HL-60/S4 treated with phorbol 12-myristate 13-acetate at 8.2 ng/mL for 4 days and 3 days (cell line): ENCODE results near the gene OR5B12.
"Not testable (repeated sequence)": the region's sequence is repeated elsewhere in the genome, so short reads cannot be mapped to it uniquely, and the experiment has no call there.

ENCODE experiments used
- in situ Hi-C: fragments of 300-500 bp; cut with MboI; formaldehyde crosslinking; loops from 2 replicates; pipeline ENCODE4 v1.15.0; 2022; ENCODE audit warnings: low sequenced_read_pairs

The OR5B12 gene

DNA sequence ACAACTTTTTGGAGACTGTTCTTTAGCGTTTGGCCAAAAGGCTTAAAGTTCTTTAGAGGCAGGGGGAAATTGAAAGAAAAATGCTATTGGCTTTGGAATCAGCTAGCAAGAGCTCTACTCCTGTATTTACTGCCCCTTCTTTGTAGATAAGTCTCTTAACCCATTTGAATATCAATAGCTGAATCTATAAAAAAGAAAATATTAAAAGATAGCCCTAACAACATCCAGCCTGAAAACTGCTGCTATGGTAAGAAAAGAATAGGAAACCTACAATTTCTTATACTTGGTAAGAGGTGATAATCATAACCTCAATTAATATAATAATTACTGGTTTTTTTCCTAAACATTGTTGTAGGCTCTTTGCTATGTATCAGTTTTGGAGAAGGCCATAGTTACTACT lies at the start of gene OR5B12:
OR5B12 (minus strand) TSS at position 101 of the 400 bp plus-strand sequence. CDS start 2,085 bp downstream, outside the sequence.
- in situ Hi-C loops = no loop called here

DNA sequence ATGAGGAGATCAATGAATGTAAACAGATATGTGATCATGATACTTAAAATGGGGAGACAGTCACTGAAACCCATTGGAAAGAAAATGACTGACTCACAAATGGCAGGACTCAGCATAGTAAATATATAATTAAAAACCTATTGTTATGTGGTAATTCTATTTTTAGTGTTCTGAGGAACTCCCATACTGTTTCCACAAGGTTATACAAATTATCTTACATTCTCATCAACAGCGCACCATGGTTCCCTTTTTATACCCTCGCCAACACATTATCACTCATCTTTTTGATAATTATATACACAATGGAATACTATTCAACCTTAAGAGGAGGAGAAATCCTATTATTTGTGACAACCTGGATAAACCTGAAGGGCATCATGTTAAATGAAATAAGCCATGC lies 48.8 kb upstream of the OR5B12 start:
- in situ Hi-C loops = no loop called here

DNA sequence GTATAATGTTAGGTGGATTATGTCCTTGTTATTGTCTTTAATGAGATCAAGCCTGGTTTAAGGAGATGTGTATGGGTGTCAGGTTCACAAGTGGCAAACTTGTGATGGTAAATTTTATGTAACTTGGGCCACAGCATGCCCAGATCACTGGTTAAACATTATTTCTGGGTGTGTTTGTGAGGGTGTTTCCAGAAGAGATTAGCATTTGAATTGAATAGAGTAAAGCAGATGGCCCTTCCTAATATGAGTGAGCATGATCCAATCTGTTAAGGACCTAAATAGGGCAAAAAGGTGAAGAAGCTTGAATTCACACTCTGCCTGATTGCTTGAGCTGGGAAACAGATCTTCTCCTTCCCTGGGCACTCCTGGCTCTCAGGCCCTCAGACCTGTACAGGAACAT lies 45.1 kb upstream of the OR5B12 start:
- in situ Hi-C loops = no loop called here

DNA sequence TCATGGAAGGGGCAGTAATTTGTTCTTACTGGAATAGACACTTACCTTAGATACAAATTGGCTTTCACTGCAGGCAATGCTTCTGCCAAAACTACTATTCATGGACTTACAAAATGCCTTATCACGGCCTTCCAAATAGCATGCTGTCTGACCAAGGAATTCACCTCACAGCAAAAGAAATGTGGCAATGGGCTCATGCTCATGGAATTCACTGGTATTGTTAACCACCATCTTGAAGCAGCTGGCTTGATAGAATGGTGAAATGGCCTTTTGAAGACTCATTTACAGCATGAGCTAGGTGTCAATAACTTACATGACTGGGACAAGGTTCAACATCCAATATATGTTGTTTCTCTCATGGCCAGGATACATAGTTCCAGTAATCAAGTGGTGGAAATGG lies 43.9 kb upstream of the OR5B12 start:
- in situ Hi-C loops = no loop called here

DNA sequence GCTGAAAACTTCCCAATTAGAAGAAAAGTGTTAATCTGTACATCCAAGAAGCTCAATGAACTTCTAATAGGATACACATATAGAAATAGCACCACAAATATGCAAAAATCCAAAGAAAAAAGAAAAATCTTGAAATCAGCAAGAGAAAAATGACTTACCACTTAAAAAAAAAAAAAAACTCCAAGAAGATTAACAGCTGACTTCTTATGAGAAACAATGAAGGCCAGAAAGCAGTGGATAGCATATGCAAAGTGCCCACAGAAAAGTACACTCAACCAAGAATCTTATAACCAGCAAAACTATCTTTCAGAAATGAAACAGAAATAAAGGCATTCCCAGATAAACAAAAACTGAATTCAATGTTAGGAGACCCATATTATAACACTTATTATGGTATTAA lies 29.9 kb upstream of the OR5B12 start:
- in situ Hi-C loops = no loop called here

DNA sequence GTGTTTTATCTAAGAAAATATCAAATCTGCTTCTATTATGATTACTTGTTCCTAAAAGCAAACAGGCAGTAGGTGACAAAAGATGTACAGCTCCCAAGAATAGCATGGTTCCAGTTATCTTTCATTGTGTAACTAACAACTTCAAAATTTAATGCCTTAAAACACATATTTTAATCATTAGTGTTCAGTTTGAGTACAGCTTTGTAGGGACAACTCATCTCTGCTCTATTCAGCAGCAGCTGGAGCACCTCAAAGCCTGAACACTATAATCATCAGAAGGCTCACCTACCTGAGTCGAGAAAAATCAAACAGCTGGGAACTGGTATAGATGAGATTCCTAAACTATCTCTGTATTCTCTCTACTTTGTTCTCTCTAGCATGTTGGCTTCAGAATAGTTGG lies 24.3 kb upstream of the OR5B12 start:
- in situ Hi-C loops = no loop called here

DNA sequence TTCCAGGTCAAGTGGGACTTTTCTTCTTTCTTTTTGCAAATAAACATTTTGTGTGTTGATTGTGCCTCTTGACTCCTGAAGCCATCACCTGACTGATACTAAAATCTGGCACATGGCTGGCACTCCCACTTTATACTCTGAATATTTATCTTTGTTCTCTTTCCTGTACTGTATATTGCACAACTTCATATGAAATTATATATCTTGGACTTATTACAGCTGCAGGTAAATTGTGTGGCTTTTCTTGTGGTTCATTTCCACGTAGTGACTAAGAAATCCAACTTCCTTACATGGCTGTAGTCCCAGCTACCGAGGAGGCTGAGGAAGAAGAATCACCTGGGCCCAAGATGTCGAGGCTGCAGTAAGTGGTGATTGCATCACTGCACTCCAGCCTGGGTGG lies 23.7 kb upstream of the OR5B12 start:
- in situ Hi-C loops = no loop called here

DNA sequence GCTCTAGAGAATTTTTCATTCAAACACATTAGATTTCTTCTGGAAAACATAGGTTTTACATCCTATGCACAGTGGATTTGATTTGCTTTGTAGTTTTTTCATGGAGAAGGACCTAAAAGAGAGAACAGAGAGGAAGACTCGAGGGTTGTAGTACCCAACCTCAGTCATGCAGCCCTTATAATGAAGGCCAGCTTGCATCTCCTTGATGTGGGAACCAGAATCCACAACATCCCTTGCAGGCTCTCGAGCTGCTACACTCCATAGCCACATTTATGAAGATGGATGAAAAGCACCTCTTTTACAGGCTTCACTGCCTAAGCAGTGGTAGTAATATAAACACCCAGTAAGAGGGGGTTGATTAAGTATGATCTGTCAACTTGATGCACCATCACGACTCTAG lies 9.5 kb upstream of the OR5B12 start:
- in situ Hi-C loops = no loop called here

DNA sequence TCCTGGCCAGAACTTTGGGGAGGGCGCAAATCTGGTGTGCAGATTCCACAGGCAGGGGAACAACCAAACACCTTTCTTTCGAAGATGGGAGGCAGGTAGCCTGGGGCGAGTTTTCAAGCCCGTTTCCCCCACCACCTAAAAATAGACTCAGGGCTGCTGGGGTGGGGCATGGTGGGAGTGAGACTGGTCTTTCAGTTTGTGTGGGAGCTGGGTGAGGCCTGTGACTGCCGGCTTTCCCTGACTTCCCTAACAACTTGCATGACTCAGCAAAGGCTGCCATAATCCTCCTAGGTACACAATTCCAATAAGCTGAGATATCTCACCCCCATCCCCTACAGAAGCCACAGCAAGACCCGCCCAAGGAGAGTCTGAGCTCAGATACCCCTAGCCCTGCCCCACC lies 4.3 kb upstream of the OR5B12 start:
- in situ Hi-C loops = no loop called here

DNA sequence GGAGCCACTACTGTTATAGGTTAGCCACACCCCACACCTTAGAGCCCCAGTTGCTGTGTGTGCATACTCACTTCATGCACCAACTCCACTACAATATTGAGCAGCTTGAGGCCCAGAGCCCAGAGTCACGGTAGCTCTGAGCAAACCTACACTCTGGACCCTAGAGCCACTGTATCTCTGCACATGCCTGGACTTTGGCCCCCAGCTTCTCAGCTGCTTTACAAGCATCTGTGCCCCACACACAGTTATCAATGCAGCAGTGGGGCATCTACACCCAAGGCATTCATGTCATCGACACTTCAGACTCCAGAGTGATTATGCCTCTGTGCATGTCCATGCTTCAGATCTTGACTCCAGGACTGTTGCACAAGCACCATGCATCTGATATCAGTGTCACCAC lies 2.3 kb upstream of the OR5B12 start:
- in situ Hi-C loops = no loop called here

DNA sequence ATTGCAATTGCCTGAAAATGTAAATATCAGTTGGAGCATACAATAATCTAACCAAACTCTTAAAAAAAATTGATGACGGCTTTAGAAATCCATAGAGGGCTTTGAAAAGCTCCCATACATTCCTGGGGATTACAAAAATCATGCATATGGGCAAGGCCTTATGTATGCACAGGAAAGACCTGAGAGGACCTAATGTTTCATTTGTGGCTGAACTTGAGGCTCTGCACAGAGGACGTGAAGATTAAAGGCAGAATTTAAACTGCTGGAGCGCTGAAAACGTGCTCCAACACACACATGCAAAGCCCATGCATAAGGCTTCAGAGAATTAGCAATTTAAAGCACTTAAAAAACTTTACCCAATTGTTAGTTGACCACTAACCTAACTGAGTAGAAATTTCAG lies 3.5 kb downstream of the OR5B12 start:
- in situ Hi-C loops = no loop called here

DNA sequence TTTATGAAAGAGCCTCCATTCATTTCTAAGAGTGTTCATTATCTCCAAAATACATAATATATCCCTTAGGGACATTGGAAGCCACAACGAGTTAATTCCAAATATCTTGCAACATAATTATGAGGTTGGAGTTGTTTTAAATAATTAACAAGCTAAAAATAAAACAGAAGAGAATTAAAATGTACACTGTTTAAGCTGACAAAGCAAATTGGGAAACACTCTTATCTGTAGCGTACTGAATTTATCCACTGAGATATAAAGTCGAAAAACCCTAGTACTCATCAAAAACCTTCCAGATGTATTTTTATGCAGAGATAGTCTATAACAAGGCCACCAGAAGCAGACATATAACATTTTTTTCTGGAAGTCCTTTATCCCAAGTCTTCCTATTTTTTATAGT lies 7.8 kb downstream of the OR5B12 start:
- in situ Hi-C loops = no loop called here

DNA sequence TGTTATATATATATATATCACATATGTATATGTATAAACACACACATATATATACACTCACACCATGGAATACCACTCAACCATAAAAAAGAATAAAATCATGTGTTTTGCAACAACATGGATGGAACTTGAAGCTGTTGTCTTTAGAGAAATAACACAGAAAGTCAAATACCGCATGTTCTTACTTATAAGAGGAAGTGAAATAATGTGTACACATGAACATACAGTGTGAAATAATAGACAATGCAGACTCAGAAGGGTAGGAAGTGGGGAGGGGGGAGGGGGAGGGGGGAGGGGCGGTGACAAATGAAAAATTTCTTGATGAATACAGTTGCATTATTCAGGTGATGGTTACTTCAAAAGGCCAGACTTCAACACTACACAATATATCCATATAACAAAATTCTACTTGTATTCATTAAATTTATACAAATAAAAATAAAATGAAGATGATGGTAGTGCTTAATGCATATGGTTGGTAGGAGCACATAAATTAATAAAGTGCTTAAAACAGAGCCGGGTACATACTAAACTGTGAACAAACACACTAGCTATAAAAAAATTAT lies 8.3 kb downstream of the OR5B12 start:
- in situ Hi-C loops = no loop called here

DNA sequence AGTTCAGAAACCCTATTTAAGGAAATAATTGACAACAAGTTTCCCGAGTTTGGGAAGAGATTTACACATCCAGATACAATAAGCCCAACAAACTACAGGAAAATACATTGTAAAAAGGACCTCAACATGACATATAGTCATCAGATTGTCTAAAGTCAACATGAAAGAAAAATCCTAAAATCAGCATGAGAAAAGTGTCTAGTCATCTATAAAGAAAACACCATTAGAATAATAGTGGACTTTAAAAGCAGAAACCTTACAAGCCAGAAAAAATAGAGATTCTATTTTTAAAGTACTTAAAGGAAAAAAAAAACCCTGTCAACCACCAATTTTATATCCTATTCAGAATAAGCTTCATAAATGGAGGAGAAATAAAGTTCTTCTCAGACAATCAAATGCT lies 12.8 kb downstream of the OR5B12 start:
- in situ Hi-C loops = no loop called here

DNA sequence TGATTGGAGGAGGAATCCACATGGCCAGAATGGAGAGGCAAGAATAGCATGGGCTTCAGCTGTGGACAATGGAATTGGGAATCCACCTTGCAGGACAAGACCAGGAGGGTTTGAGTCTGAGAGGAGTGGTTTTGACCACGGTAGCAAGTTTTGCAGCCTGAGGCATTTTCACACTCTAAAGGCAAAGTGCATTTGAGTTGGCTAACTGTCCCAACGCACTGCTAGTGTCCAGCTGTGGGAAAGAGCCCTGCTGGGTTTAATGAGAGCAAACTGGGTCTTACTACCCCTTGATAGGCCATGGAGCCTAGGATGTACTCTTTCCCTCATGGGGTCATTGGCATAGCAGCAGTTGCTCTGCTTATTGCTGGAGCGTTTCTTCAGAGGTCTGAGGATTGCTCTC lies 14.0 kb downstream of the OR5B12 start, which contains the start of gene OR5B2:
OR5B2 (minus strand) TSS at position 101 of the 400 bp plus-strand sequence. CDS start 4,860 bp downstream, outside the sequence.
- in situ Hi-C loops = no loop called here

DNA sequence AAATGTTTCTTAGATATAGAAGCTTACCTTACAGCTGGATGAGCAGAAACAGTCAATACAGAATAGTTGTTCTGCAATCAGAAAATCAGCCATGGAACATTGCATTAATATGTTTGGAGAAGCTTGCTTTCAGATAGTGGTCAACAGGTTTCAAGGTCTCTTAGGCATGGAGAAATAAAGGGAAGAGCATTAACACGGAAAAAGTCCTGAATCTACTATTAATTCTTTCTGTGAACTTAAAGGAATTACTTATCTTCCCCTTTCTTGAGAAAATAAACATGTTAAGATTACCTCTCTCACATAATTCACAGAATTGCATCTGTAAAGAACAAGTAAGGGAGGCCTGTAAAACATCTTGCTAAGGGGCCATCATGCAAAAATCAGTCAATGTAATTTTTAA lies 35.3 kb downstream of the OR5B12 start, which contains the start of gene OR5B3:
OR5B3 (minus strand) TSS at position 101 of the 400 bp plus-strand sequence. CDS start 3,465 bp downstream, outside the sequence.
- in situ Hi-C loops = no loop called here

DNA sequence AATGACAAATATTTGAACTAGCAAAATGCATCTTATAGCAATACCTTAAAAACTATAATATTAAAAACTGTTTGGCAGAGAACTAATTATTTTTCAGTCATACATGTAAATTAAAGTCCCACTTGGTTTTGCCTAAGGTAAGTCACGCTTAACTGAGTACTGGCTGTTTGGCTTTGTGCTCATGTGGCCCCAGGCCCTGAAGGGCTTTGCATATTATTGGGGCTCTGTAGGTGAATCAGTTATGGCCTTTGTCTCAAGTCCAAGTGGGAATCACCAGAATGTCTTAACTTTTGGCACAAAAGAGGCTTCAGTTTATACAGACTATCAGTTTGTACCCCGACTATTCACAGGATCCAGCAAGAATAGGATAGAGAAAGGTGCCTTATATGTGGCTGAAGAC lies 42.4 kb downstream of the OR5B12 start:
- in situ Hi-C loops = not testable (repeated sequence)

DNA sequence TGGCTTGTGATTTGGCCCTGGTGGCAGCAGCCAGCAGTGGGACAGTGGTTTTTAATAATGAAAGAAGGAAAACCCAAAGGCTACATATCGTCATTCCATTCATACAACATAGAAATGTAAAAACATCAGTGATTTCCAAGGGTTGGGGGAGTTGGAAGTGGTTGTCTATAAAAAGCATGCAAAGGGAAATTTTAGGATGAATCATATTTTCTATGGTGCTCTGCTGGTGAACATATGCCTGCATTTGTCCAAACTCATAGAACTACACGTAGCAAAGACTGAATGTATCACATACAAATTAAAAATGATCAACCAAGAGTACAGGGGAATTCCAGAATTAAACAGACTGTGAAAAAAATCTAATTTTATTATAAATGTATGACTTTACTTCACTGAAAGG lies 46.5 kb downstream of the OR5B12 start:
- in situ Hi-C loops = no loop called here

DNA sequence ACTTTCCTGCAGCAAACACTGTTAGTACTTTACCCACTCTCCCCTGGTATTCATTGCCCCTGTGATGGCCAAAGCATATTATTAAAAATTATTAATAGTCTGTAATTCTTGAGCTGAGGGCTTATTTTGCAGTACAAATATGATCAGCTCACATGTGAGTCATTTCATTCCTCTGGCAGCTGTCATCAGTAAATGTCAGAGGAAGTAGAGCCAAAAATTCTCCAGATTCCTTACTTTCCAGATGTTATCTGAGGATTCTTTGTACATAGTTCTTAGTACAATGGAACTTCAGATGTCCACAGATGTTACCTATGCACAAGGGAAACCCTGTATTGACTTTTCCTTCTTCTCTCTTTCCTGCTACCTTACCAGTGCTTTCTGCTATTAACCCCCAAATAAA lies 47.8 kb downstream of the OR5B12 start:
- in situ Hi-C loops = no loop called here

DNA sequence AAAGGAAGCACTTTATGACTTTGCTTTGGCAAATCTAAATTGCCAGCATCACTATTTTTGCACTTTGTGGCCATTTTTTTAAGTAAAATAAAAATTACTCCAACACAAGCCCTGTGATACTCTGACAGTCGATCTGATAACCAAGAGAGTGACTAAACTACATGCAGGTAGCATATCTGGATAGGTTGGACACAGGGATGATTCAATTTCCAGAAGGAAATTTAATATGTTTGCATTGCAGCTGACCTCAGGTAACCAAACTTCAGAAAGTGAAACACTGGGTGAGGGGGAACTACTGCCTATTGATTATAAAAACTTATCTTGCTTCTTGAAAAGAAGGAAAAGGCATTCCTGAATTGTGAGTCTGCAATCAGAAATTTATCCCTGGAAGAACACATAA lies 49.3 kb downstream of the OR5B12 start:
- in situ Hi-C loops = no loop called here

DNA sequence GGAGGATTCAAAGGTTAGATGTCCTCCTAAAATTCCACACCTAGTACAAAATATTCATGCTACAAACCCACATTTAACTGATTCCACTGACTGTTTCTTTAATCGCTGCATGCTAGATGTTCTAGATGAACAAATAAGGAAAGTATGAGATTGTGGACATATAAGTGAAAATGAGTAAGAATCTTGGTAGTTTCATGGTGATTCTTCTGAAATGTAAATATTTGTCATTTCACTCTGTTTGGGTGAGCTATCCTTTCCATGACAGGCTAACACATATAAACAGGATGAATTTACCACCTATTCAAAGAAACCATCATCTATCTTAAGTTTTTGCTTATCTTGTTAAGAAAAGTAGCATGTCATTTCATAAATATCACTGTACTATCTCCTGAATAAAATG lies 50.2 kb downstream of the OR5B12 start:
- in situ Hi-C loops = no loop called here

DNA sequence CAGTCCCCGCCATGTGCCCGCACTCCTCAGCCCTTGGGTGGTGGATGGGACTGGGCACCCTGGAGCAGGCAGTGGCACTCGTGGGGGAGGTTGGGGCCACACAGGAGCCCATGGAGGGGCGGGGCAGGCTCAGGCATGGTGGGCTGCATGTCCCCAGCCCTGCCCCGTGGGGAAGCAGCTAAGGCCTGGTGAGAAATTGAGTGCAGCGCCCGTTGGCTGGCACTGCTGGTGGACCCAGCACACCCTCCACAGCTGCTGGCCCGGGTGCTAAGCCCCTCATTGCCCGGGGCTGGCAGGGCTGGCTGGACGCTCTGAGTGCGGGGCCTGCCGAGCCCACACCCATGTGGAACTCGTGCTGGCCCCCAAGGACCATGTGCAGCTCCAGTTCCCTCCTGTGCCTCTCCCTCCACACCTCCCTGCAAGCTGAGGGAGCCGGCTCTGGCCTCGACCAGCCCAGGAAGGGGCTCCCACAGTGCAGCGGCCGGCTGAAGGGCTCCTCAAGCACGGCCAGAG lies 51.4 kb downstream of the OR5B12 start:
- in situ Hi-C loops = no loop called here
